Measurements from ENCODE around the gene PADI2. TPM values are rescaled to one million over a fixed set of nuclear protein-coding genes. Genes with fewer than 3 reads are reported as not detected.

Gene PADI2
- total RNA-seq, 2 experiments from 2014 or later: not detected

DNA sequence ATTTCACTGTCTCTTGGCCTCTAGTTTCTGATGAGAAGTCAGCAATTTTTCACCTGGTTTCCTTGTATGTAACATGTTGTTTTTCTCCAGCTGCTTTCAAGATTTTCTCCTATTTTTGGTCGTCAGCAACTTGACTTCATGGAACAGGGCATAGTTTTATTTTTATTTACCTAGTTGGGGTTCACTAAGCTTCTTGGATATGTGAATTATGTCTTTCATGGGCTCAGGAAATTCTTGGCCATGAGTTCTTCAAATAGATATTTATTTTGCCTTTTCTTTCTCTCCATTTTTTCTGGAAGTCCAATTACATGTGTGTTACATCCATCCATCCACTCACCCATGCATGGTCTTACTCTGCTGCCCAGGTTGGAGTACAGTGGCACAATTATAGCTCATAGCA, 79.1 kb downstream of the PADI2 start:
- Mint-ChIP-seq H3K27ac (no peak overlapping the region), H3K9me3 (no peaks in the 10 kb centered on the region), H3K4me1 (ENCODE audit: low read depth) (peaks cover 8% of the 10 kb centered on the region), H3K4me3 (no peak overlapping the region), H3K36me3 (ENCODE audit: low read depth) (peaks cover 31% of the 10 kb centered on the region), H3K27me3 (no peaks in the 10 kb centered on the region)
- TF ChIP-seq, protein P1, sequence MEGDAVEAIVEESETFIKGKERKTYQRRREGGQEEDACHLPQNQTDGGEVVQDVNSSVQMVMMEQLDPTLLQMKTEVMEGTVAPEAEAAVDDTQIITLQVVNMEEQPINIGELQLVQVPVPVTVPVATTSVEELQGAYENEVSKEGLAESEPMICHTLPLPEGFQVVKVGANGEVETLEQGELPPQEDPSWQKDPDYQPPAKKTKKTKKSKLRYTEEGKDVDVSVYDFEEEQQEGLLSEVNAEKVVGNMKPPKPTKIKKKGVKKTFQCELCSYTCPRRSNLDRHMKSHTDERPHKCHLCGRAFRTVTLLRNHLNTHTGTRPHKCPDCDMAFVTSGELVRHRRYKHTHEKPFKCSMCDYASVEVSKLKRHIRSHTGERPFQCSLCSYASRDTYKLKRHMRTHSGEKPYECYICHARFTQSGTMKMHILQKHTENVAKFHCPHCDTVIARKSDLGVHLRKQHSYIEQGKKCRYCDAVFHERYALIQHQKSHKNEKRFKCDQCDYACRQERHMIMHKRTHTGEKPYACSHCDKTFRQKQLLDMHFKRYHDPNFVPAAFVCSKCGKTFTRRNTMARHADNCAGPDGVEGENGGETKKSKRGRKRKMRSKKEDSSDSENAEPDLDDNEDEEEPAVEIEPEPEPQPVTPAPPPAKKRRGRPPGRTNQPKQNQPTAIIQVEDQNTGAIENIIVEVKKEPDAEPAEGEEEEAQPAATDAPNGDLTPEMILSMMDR (IDR thresholded peaks at IDR 0.05): no peak
- DNase-seq (no peak), ATAC-seq (no peak)
- ChIA-PET CTCF (interaction anchor here (1.2 kb wide), 1 partner anchor 79 kb away, joined by 3 read pairs; no protein-coding TSS in a partner anchor), POLR2A (no interaction called here)
- intact Hi-C loops (cut with micrococcal nuclease): no loop called here

DNA sequence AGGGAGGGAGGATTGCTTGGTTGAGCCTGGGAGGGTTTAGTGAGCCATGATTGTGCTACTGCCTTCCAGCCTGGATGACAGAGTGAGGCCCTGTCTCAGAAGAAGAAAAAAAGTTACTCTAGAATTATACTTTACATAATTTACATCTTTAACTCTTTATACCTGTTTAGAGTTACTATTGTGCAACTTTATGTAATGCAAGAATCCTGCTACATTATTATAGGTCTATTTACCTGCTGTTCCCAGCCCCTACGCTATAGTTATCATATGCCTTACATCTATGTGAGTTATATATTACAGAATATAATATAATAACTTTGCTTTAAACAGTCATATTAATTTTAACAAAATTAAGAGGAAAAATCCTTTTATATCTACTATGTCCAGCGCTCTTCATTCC, 79.7 kb downstream of the PADI2 start:
- no peak for DNase-seq
- no peak overlapping the region for H3K4me3 Mint-ChIP-seq
- H3K4me1 Mint-ChIP-seq (ENCODE audit: low read depth): peaks cover 5% of the 10 kb centered on the region
- no peak for ATAC-seq
- POLR2A ChIA-PET: no interaction called here
- TF ChIP-seq, protein P1 (IDR thresholded peaks at IDR 0.05): no peak
- intact Hi-C loops (cut with micrococcal nuclease): no loop called here
- peaks cover 27% of the 10 kb centered on the region for H3K36me3 Mint-ChIP-seq (ENCODE audit: low read depth)
- no peaks in the 10 kb centered on the region for H3K27me3 Mint-ChIP-seq
- H3K27ac Mint-ChIP-seq: no peak overlapping the region
- no peaks in the 10 kb centered on the region for H3K9me3 Mint-ChIP-seq
- CTCF ChIA-PET: no interaction called here

DNA sequence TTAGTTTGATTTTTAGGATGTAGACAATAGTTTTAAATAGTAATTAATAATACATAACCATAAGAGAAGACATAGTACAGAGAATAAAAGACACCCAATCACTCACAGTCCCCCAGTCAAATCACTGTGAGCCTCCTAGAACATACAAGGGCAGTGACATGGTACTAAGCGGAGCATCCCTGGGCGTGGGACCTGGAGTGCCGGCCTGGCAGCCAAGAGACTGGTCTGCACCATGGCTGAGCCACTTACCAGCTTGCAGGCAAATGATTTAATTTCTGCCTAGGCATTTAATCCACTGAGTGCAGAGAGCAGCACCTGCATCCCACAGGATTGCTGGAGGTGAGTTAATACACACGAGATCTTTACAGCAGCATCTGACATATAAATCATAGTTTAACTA, 85.8 kb downstream of the PADI2 start:
- DNase-seq (no peak), ATAC-seq (no peak)
- Mint-ChIP-seq H3K36me3 (ENCODE audit: low read depth) (peaks cover 2% of the 10 kb centered on the region), H3K4me3 (no peak overlapping the region), H3K4me1 (ENCODE audit: low read depth) (peaks cover 5% of the 10 kb centered on the region), H3K27ac (no peak overlapping the region), H3K9me3 (no peaks in the 10 kb centered on the region), H3K27me3 (no peaks in the 10 kb centered on the region)
- POLR2A ChIA-PET: interaction anchor here (0.9 kb wide), 2 partner anchors 13 to 21 kb away, joined by 3 to 4 read pairs; no protein-coding TSS in a partner anchor
- TF ChIP-seq, protein P1 (IDR thresholded peaks at IDR 0.05): no peak
- CTCF ChIA-PET: interaction anchor here (0.7 to 2.2 kb wide), 3 partner anchors 10 to 23 kb away, joined by 3 to 5 read pairs (median 3); no protein-coding TSS in a partner anchor
- intact Hi-C loops (cut with micrococcal nuclease): no loop called here

DNA sequence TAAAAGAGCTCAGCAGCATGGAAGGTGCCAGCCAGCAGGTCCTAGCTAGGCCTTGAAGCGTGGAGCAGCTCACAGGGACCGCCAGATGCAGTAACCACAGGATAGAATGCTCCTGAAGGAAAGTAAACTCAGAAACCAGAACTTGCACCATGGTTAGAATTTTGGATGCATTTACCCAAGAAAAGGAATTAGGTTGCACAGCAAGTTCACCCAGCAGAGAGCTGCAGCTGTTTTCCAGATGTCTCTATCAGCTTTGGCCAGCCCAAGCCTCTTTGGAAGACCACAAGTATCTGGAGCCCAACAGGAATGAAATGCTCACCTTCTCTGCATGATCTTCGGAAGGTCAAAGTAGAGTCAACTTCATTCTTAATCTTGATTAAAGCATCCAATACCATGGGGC, 86.5 kb downstream of the PADI2 start:
- ChIA-PET CTCF (interaction anchor here (0.9 to 2.1 kb wide), 2 partner anchors 13 to 23 kb away, joined by 3 to 8 read pairs; no protein-coding TSS in a partner anchor), POLR2A (interaction anchor here (0.9 kb wide), 2 partner anchors 13 to 20 kb away, joined by 3 to 4 read pairs; no protein-coding TSS in a partner anchor)
- H3K4me1 Mint-ChIP-seq (ENCODE audit: low read depth): peaks cover 1% of the 10 kb centered on the region
- no peak overlapping the region for H3K27ac Mint-ChIP-seq
- intact Hi-C loops (cut with micrococcal nuclease): no loop called here
- TF ChIP-seq, protein P1 (IDR thresholded peaks at IDR 0.05): no peak
- no peaks in the 10 kb centered on the region for H3K9me3 Mint-ChIP-seq
- ATAC-seq (no peak), DNase-seq (no peak)
- H3K36me3 Mint-ChIP-seq (ENCODE audit: low read depth): peaks cover 6% of the 10 kb centered on the region
- no peaks in the 10 kb centered on the region for H3K27me3 Mint-ChIP-seq
- H3K4me3 Mint-ChIP-seq: no peak overlapping the region

DNA sequence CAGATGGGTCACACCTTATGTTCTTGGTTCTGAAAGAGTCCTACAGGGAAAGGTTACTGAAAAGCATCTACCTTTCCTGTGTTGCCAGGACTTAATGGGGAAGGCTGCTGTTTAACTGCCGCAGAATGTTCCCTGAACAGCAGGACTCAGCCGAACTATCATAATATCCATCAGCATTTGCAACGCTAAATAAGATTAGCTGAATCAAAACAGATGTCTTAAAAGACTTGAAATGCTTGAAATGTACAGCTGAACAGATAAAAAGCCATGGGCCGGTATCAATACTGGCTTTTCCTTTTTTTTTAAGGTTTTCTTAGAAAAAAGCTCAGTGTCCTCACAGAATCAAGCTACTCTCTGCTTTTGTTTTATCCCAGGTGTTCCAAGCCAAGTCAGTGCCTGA, 87.8 kb downstream of the PADI2 start:
- Mint-ChIP-seq H3K4me1 (ENCODE audit: low read depth) (peaks cover 1% of the 10 kb centered on the region), H3K4me3 (no peak overlapping the region), H3K36me3 (ENCODE audit: low read depth) (peaks cover 14% of the 10 kb centered on the region), H3K27ac (no peak overlapping the region), H3K27me3 (no peaks in the 10 kb centered on the region), H3K9me3 (no peaks in the 10 kb centered on the region)
- TF ChIP-seq, protein P1 (IDR thresholded peaks at IDR 0.05): no peak
- ChIA-PET POLR2A (no interaction called here), CTCF (interaction anchor here (1.6 to 2.1 kb wide), 2 partner anchors 14 to 17 kb away, joined by 3 to 8 read pairs; no protein-coding TSS in a partner anchor)
- no peak for DNase-seq
- ATAC-seq: no peak
- intact Hi-C loops (cut with micrococcal nuclease): no loop called here
